GM18951 (cell line): ENCODE data around the gene TBX10.
"Not testable (repeated sequence)": the region's sequence is repeated elsewhere in the genome, so short reads cannot be mapped to it uniquely, and the experiment has no call there.

Experiments used
- POLR2A ChIP-seq: IDR thresholded peaks from 4 replicates; pipeline ENCODE4 v1.6.1; 2011; ENCODE audit warnings: mild to moderate bottlenecking; ENCODE audit not compliant: insufficient read length, insufficient read depth; ENCODE audit errors: extremely low read depth
- in situ Hi-C: fragments of 300-500 bp; cut with MboI; formaldehyde crosslinking; loops from one replicate; pipeline ENCODE4 v1.12.0; 2022; ENCODE audit warnings: low sequenced_read_pairs, mixed read lengths, inconsistent platforms; ENCODE audit not compliant: unreplicated experiment

The TBX10 gene

DNA sequence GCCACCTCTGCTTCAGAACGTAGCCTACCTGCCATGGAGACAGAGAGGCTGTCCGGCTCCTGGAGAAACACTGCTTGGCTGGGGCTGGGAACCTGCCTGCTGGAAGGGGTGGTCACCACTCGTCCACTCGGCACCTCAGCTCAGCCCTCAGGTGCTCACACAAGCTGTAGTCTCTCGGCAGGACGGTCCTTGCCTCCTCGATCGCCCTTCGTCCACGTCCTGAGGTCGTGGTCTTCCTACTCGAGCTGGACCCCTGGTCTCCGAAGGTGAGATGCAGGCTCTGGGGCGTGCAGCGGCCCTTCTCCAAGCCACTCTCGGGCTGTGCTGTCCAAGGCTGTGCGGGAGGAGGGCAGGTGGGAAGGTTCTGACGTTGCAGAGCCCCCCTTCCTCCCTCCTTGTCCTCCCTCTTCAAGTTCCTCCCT lies at the start of gene TBX10:
TSS of gene TBX10 (minus strand) at position 326 of the 422 bp plus-strand sequence. CDS start at position 35, 291 bp downstream.
- TF ChIP-seq POLR2A: no peak
- in situ Hi-C loops: no loop called here

DNA sequence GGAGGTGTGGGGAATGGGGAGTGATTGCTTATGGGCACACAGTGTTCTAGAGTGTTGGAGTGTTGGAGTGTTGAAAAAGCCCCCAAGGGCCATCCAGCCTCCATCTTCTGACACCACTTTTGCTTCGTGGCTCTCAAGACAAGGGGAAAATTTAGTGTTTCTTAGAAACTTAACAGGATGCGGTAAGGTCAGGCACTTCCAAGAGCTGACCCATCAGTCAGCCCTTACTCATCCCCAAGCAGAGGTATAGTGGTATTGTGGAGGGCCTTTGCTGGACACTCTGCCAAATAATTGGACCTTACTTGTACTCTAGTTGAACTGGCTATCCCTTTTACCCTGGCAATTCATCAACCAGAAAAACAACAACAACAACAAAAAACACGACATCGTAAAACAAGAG lies 49.6 kb upstream of the TBX10 start:
- TF ChIP-seq POLR2A: no peak
- in situ Hi-C loops: no loop called here

DNA sequence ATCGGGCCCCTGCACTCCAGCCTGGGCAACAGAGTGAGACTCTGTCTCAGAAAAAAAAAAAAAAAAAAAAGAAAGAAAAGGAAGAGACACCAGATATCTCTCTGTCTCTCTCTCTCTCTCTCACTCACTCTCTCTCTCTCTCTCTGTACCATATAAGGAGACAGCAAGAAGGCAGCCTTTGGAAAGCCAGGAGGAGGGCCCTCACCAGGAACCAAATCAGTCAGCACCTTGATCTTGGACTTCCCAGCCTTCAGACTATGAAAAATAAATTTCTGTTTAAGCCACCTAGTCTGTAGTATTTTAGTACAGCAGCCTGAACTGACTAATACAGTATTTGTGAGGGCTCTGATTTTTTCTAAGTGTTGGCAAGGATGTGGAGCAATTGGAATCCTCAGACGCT lies 48.4 kb upstream of the TBX10 start:
- in situ Hi-C loops: no loop called here
- TF ChIP-seq POLR2A: no peak

DNA sequence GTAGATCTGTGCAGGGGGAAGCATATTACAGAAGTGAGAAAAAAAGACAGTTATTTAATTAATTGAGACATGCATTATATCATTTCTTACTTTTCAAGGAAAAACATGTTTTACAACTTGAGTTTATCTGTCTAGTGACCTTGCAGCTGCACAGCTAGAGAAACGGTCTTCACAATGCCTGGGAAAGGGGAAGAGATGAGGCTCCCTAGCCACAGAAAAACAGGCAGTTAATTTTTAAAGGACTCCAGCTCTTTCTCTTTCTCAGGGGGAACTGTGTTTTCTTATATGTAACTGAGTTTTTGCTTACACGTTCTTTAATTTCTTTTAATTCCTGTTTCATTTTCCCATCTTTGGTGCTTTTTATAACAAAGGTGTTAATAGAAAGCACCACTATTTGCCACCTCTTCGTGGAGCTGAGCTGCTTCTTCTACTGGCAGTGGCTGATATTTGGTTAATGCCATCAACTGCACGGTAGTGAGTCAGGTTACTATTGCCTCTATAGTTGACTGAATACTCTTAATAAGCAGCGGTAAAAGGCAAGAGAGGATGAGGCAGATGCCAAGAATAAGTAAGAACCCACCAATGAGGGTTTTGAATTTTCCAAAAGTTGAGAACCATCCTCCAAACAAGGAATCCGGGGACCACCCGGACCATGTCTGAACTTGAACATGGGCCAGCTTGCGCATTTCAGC lies 46.2 kb upstream of the TBX10 start:
- in situ Hi-C loops: not testable (repeated sequence)

DNA sequence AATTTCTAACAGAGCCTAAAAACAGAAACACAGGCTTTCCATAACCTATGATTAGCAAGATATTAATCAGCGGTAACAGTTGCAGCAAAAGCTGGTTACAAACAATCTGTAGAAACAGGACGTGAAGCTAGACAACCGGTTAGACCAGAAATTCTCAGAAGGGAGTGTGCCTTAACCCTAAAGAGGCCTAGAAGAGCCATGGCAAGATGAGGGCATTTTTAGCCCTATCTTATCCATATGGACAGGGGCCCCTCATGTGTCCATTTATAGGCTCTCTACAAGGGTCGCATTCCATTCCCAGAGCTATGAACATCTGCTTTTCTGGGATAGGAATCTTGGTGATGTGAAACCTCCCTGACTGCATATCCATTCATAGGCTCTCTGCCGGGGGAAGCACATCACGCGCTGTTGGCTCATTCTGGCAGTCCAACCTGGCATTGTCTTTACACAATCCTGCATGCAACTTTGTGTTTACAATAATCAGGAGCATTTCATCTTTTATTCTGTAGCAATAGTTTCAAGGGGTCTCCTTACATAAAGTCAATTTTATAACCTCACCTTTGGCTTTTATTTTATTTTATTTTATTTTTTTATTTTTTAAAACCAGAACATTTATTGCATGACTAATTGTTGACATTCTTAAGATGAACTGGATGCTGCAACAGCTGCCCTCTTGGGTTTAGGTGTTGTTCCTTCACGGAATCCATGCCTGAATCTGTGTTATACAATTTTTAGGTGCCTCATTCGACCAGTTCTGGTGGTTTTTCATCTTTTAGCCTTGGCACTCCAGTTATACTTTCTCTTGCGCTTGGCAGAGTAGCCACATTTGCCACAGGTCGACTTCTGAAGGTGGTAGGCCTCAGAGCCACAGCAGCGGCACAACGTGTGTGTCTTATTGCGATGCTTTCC lies 42.8 kb upstream of the TBX10 start:
- in situ Hi-C loops: not testable (repeated sequence)

DNA sequence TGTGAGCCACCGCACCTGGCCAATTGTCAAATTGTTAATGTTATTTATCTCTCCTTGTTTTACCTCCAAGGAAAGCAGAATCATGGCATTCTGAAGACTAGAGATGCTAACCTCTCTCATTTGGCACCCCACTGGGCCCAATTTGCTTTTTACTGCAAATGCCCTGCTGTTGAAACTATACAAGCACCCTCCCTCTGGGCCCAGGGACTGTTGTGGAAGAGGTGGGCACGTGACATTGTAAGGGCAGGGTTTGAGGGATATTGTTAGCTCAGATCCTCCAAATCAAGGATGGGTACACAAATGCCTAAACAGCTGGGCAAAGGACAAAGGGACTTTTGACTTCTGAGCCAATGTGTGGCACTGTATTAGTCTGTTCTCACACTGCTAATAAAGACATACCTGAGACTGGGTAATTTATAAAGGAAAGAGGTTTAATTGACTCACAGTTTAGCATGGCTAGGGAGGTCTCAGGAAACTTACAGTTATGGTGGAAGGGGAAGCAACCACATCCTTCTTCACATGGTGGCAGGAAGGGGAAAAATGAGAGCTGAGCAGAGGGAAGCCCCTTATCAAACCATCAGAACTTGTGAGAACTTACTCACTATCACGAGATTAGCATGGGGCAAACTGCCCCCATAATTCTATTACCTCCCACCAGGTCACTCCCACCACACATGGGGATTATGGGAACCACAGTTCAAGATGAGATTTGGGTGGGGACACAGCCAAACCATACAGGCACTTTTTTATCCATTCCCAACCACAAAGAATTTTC lies 41.3 kb upstream of the TBX10 start:
- TF ChIP-seq POLR2A: no peak

DNA sequence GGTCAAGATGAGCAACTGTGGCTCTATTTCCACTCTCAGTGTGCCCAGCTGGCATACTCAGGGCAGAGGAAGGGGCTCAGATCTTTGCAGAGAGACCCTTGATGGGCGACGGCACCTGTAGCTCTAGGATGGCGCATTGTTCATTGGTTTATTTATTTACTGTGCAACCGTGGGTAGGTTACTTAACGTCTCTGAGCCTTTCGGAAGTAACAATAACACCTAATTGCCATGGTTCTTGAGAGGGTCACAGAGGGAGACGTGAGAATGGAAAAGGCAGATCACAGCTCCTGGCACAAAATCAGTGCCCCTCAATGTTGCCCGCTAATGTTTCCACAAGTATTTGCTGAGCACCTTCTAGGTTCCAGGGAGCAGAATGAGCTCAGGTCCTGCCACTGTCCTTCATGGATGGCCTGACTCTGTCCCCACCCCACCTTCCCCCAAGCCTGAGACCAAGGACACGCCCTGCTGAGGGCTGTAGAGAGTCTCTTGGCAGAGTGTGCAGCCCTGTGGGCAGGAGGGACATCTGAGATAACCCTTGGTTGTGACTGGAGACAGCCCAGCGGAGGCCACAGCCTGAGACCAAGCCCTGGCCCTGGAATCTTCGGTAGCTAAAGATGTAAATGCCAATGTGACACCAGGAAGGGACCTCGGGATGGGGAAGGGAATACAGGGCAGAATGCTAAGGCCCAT lies 35.6 kb upstream of the TBX10 start:
- no peak for TF ChIP-seq POLR2A
- in situ Hi-C loops: no loop called here

More for the DNA sequence above, 41.3 kb upstream of the TBX10 start:
- in situ Hi-C loops: no loop called here

DNA sequence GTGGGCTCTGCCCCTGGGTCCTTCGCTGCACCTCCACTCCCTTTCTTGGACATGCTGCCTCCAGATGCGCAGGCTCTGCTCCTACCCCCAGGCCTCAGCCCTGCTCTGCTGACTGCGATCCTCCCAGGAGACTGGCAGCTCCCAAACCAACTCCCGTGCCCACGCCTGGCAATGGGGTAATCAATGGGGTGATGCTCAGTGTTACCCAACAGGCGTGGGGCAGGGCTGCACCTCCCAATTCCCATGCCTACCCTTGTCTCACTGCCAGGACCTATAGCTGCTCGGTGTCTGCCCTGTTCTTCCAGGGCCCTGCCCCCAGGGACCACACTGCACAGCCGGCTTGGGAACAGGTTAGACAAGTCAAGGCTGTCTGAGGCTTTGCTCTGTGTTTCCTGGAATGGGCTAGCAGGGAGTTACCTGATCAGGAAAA lies 34.9 kb upstream of the TBX10 start, which contains the start of gene ALDH3B2:
TSS of gene ALDH3B2 (minus strand) at position 182 of the 430 bp plus-strand sequence. CDS start 7,688 bp downstream, outside the sequence.
- TF ChIP-seq POLR2A: no peak
- in situ Hi-C loops: no loop called here

DNA sequence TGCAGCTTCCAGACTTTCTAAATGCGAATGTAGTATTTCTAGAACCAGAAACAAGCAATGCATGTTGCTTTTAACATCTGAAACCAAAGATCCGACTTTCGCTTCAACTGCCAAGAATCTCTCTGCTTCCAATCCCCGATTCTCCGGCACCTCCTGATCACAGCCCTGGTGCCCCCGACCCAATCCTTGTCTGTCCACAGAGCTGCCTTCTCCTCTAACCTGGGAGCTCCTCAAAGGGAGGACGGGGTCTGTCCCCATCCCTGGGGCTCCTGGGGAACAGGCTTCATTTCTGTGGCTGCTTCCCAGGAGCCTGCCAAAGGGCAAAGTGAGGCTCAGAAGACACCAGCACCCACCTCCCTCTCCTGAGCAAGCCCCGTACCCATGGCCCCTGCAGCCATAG lies 34.3 kb upstream of the TBX10 start:
- no peak for TF ChIP-seq POLR2A
- in situ Hi-C loops: no loop called here

DNA sequence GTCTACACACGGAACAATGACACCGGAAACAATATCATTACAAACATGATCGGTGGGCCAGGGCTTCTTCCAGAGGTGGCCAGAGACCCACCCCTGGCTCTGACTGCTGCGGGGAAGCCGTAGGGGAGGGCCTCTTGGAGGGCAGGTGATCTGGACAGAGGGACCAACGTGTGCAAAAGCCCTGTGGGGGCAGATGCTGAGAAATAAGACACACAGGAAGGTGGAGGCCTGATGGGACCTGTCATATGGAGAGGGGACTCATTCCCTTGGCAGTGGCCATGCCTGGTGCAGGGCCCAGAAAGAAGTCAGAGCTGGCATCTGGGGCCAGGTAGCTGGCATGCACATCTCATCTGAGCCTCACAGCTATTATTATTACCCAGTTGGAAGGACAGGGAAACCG lies 33.8 kb upstream of the TBX10 start:
- in situ Hi-C loops: no loop called here
- no peak for TF ChIP-seq POLR2A

DNA sequence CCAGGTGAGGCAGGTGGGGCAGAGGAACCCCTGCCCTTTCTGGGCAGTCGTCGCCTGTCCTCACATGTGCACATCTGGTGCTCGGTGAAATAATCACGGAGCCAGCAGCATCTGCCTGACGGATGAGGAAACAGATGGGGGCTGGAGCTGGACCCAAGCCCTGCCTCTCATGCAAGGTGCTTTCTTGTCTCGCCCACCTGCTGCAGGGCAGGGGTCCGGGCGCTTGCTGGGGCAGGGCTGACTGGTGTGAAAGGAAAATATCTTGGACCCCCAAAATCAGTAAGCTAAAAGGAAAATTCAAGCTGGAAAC lies 31.6 kb upstream of the TBX10 start:
- TF ChIP-seq POLR2A: no peak
- in situ Hi-C loops: no loop called here

DNA sequence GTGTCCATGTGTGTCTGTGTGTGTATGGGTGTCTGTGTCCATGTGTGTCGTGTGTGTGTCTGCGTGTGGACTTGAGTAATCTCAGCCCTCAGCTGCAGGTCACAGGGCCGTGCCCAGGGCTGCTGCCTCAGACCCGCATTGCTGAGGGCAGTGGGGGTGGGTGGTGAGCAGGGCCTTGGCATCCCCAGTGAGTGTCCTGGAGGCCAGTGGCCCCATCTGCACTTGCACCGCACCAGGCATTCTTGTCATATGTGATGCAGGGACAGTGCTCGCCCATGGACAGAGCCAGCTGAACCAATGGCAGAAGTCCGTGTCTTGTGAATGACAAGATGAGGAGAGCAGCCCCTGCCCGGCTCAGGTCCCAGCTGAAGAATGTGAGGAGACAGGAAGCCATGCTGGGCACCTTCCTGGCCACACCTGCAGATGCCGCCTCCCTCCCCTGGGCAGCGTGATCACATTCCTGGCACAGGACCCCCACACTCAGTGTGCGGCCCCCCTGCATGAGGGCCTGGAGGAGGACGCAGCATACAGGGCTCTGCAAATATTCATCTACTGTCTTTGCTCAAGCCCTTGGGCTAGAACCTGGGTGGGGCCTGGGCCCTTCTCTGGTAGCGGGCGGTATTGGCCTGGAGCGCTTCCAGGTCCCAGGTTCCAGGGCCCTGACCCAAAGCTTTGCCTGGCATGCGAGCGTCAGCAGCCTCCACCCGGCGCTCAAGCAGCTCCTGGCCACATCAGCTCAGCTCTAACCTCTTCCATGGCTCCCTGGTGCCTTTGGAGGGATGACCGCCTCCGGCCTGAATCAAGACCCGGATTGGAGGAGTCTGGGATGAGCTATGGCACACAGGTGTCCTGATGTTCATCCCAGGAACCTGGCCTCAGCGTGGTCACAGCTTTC lies 31.0 kb upstream of the TBX10 start:
- in situ Hi-C loops: no loop called here
- TF ChIP-seq POLR2A: no peak

DNA sequence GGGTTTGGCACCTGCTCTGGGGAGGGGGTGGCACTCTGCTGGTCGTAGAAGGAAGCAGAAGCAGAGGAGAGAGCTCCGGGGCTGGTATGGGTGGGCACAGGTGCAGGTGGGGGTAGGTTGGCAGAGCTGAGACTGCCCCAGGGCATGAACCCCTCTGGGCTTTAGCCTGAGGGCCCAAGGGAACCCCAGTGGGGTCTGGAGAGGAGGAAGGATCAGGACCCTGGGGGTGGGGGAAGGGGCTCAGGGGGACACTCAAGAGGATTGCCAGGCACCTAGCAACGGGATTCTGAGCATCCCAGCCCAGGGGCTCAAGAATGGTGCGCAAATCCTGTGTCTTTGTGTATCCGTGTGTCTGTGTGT lies 28.6 kb upstream of the TBX10 start:
- in situ Hi-C loops: no loop called here
- TF ChIP-seq POLR2A: no peak
